ENCODE measurements around the gene PAK6. TPM values are rescaled to one million over a fixed set of nuclear protein-coding genes. Genes with fewer than 3 reads are reported as not detected.

The PAK6 gene
- 0.65 TPM for polyA plus RNA-seq (2013, experiment 1 of 4)
- 0.55 TPM for polyA plus RNA-seq (2013, experiment 2 of 4)
- polyA plus RNA-seq (2013, experiment 3 of 4), result 0.32 TPM
- polyA plus RNA-seq (2013, experiment 4 of 4), result 0.65 TPM

DNA sequence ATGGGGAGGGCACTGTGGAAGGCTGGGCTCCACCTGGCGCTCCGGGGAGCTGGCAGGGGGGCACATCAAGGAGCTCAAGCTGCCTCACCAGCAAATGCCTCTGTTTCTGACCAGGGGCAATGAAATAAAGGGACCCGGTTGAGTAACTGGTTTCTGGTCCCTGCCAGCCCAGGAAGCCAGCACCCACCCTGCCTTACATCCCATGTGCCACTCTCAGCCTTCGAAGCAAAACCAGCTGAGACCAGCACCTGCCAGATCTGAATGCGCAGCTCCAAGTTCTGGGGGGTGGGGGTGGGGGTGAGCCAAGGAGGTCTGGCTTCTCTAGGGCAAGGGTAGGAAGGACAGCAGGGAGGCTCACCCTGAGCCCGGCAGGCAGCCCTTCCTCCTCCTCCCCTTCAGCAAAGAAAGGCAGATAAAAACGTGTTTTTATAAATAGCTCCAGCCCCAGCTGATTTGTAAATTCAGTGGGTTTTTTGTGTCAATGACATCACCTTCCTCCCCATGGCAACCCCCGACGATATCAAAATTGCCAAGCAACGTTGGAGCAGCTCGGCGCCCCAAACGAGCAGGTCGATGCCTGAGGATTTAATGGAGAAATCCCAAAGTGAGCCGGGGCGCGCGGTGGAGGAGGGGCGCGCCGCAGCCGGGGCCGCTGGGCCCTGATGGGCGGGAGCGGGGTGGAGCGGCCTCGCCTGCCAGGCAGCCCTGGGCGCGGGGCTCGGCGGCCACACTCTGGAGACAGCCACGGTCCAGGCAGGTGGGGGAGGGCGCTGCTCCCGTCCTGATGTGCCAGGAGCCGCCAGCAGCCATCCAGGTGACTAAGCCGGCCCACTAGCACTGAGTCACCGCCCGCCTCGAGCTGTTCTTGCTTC is at the start of gene PAK6:
Gene PAK6, plus strand, starts transcription at position 532 of the 872 bp plus-strand sequence. CDS start 25,723 bp downstream, outside the sequence.
- peaks cover 20% of the 10 kb centered on the region for H3K27me3 ChIP-seq (ENCODE audit: control insufficient read depth, insufficient read depth, low read length, poor library complexity, severe bottlenecking)
- H3K9me3 ChIP-seq (ENCODE audit: control insufficient read depth, low read length), result no peaks in the 10 kb centered on the region
- H3K27ac ChIP-seq (ENCODE audit: insufficient read depth, low read depth, low read length, poor library complexity, severe bottlenecking), result no peak within 1 kb of the TSS
- no peak within 1 kb of the TSS for H3K4me3 ChIP-seq (ENCODE audit: insufficient read depth, low read depth, low read length)
- no peaks in the 10 kb centered on the region for H3K36me3 ChIP-seq (ENCODE audit: control insufficient read depth, insufficient read depth, low read length)
- H3K4me1 ChIP-seq (ENCODE audit: control insufficient read depth, insufficient read depth, low read length), result peaks cover 17% of the 10 kb centered on the region
- 5 to 6% methylated on average over 39 of the region's 39 CpGs for WGBS, 2 experiments

DNA sequence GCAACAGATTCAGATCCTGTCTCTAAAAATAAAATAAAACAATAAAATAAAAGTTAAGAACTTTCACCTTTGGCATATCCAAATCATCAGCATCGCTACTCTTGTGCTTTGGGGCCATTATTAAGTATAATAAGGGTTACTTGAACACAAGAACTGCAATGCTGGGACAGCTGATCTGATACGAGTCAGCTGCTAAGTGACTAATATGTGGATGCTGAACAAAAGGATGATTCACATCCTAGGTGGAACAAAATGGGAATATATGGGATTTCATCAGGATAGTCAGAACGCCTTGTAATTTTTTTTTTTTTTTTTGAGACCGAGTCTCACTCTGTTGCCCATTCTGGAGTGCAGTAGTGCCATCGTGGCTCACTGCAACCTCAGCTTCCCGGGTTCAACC is 48.3 kb upstream of the PAK6 start:
- WGBS, 2 experiments, result 92 to 93% methylated on average over 6 of the region's 6 CpGs

DNA sequence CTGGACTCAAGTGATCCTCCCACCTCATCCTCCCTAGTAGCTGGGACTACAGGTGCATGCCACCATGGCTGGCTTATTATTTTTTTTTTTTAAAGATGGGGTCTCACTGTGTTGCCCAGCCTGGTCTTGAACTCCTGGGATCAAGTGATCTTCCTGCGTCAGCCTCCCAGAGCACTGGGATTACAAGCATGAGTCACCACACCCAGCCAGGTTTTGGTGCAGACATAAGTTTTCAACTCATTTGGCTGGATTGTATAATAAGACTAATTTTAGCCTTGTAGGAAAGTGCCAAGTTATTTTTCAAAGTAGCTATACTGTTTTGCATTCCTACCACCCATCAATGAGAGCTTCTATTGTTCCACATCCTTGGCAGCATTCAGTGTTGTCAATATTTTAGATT is 45.9 kb upstream of the PAK6 start:
- no peaks in the 10 kb centered on the region for H3K4me1 ChIP-seq (ENCODE audit: control insufficient read depth, insufficient read depth, low read length)
- H3K9me3 ChIP-seq (ENCODE audit: control insufficient read depth, low read length), result no peaks in the 10 kb centered on the region
- no peak overlapping the region for H3K4me3 ChIP-seq (ENCODE audit: insufficient read depth, low read depth, low read length)
- H3K36me3 ChIP-seq (ENCODE audit: control insufficient read depth, insufficient read depth, low read length), result peaks cover 39% of the 10 kb centered on the region
- WGBS, 2 experiments, result 96 to 100% methylated on average over 1 of the region's 1 CpG
- no peak overlapping the region for H3K27ac ChIP-seq (ENCODE audit: insufficient read depth, low read depth, low read length, poor library complexity, severe bottlenecking)
- H3K27me3 ChIP-seq (ENCODE audit: control insufficient read depth, insufficient read depth, low read length, poor library complexity, severe bottlenecking), result no peaks in the 10 kb centered on the region

More for the DNA sequence above, 48.3 kb upstream of the PAK6 start:
- Histone ChIP-seq H3K36me3 (ENCODE audit: control insufficient read depth, insufficient read depth, low read length) (peaks cover 39% of the 10 kb centered on the region), H3K27me3 (ENCODE audit: control insufficient read depth, insufficient read depth, low read length, poor library complexity, severe bottlenecking) (no peaks in the 10 kb centered on the region), H3K27ac (ENCODE audit: insufficient read depth, low read depth, low read length, poor library complexity, severe bottlenecking) (no peak overlapping the region), H3K4me3 (ENCODE audit: insufficient read depth, low read depth, low read length) (no peak overlapping the region), H3K9me3 (ENCODE audit: control insufficient read depth, low read length) (no peaks in the 10 kb centered on the region), H3K4me1 (ENCODE audit: control insufficient read depth, insufficient read depth, low read length) (no peaks in the 10 kb centered on the region)

DNA sequence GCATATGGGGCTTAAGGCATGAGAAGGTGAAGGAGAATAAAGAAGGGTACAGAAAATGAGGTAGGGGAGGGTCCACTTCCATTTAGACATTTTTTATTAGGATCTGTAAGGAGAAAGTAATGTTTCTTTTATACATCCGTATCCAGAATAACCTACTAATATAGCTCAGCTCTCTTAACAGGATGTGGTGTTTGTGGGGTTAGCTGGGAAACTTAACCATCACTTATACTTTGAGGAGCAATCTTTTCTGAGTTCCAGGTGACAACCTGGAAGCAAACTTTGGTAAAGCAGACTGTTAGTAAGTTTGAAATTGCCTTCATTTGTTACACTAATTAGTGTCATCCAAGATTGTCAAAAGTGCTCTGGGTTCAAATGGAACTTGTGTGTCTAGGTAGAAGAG is 41.4 kb upstream of the PAK6 start:
- H3K27ac ChIP-seq (ENCODE audit: insufficient read depth, low read depth, low read length, poor library complexity, severe bottlenecking), result no peak overlapping the region
- no peaks in the 10 kb centered on the region for H3K9me3 ChIP-seq (ENCODE audit: control insufficient read depth, low read length)
- peaks cover 46% of the 10 kb centered on the region for H3K36me3 ChIP-seq (ENCODE audit: control insufficient read depth, insufficient read depth, low read length)
- WGBS, 2 experiments, result no CpG with 5 or more reads among the region's 1 CpG
- no peaks in the 10 kb centered on the region for H3K4me1 ChIP-seq (ENCODE audit: control insufficient read depth, insufficient read depth, low read length)
- no peak overlapping the region for H3K4me3 ChIP-seq (ENCODE audit: insufficient read depth, low read depth, low read length)
- H3K27me3 ChIP-seq (ENCODE audit: control insufficient read depth, insufficient read depth, low read length, poor library complexity, severe bottlenecking), result no peaks in the 10 kb centered on the region

DNA sequence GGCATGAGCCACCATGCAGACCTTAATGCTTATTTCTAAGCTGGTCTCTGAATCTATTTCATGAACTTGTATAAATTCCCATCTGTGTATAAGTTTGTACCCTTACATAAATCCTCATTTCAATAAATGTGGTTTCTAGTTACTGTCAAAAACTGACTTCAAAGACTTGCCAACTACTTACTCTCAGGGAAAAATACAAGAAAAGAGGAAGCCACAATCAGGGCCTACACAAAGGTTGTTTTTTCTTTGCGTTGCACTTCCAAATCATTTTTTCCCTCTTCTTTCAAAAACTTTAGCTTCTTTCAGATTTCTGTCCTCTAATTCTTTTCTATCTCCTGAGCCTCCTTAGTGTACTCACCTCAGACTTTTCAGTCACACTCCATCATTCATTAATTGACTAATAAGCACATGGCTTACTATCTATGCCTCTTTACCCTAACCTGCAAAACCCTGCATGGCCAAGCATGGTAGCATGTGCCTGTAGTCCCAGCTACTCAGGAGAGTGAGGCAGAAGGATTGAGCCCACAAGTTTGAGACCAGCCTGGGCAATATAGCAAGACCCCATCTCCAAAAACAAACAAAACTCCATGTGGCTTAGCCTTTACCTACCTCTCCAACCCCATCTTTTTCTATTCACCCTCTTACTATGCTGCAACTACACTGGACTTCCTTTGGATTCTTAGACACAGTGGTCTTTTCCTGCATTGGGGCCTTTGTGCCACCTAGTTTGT is 40.3 kb upstream of the PAK6 start:
- Histone ChIP-seq H3K27ac (ENCODE audit: insufficient read depth, low read depth, low read length, poor library complexity, severe bottlenecking) (no peak overlapping the region), H3K4me1 (ENCODE audit: control insufficient read depth, insufficient read depth, low read length) (no peaks in the 10 kb centered on the region), H3K4me3 (ENCODE audit: insufficient read depth, low read depth, low read length) (no peak overlapping the region), H3K9me3 (ENCODE audit: control insufficient read depth, low read length) (no peaks in the 10 kb centered on the region), H3K36me3 (ENCODE audit: control insufficient read depth, insufficient read depth, low read length) (peaks cover 45% of the 10 kb centered on the region), H3K27me3 (ENCODE audit: control insufficient read depth, insufficient read depth, low read length, poor library complexity, severe bottlenecking) (no peaks in the 10 kb centered on the region)
- WGBS, 2 experiments, result 95% methylated on average over 1 of the region's 1 CpG

DNA sequence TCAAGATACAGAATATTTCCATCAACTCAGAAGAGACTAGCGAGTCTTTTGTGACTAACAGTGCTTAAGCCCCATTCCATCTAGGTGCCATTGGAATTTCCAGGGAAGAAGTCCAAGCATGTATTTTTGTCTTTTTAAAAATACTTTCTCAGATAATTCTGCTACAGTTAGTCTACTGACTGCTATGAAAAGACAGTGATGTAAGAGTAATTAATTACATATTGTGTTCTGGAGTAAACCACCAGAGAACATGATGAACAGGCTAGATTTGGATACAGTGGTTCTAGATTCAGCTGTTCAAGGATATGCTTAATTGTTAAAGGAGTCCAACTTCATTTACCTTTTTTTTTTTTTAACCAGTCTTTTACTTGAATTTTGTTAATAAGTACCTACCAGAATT is 34.8 kb upstream of the PAK6 start:
- no peaks in the 10 kb centered on the region for H3K27me3 ChIP-seq (ENCODE audit: control insufficient read depth, insufficient read depth, low read length, poor library complexity, severe bottlenecking)
- WGBS, 2 experiments, result 97 to 100% methylated on average over 1 of the region's 1 CpG
- no peak overlapping the region for H3K4me3 ChIP-seq (ENCODE audit: insufficient read depth, low read depth, low read length)
- H3K36me3 ChIP-seq (ENCODE audit: control insufficient read depth, insufficient read depth, low read length), result peaks cover 51% of the 10 kb centered on the region
- no peak overlapping the region for H3K27ac ChIP-seq (ENCODE audit: insufficient read depth, low read depth, low read length, poor library complexity, severe bottlenecking)
- no peaks in the 10 kb centered on the region for H3K4me1 ChIP-seq (ENCODE audit: control insufficient read depth, insufficient read depth, low read length)
- no peaks in the 10 kb centered on the region for H3K9me3 ChIP-seq (ENCODE audit: control insufficient read depth, low read length)

DNA sequence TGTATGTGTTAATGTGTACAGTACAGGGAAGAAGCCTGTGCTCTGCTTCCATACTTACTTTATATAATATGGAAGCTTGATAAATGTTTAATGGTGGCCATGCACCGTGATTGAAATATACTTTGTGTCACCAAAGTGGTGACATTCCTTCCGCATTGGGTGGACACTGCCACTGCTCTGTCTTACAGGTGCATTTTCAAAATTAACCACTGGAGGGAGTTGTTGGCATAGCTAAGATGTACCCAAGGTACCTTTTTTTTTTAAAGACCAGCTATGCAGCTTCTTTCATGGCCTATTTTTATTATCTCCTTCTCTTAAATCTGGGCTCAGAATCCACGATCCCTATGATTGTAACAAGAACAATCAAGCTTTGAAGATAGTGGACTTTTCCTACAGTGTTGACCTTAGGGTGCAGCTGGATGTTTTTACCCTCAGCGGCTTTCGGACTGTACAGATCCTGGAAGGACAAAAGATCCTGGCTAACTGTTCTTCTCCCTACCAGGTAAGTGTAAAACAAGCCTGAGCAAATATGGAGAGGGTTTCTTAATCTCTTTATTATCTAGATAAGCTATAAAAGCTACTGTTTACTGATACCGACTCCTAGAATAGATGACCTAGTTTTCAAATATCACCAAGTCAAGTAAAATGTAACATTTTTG is 21.6 kb upstream of the PAK6 start:
- peaks cover 55% of the 10 kb centered on the region for H3K36me3 ChIP-seq (ENCODE audit: control insufficient read depth, insufficient read depth, low read length)
- H3K4me1 ChIP-seq (ENCODE audit: control insufficient read depth, insufficient read depth, low read length), result no peaks in the 10 kb centered on the region
- no peak overlapping the region for H3K4me3 ChIP-seq (ENCODE audit: insufficient read depth, low read depth, low read length)
- no peak overlapping the region for H3K27ac ChIP-seq (ENCODE audit: insufficient read depth, low read depth, low read length, poor library complexity, severe bottlenecking)
- 81 to 90% methylated on average over 5 to 6 of the region's 6 CpGs for WGBS, 2 experiments
- H3K27me3 ChIP-seq (ENCODE audit: control insufficient read depth, insufficient read depth, low read length, poor library complexity, severe bottlenecking), result no peaks in the 10 kb centered on the region
- no peaks in the 10 kb centered on the region for H3K9me3 ChIP-seq (ENCODE audit: control insufficient read depth, low read length)

DNA sequence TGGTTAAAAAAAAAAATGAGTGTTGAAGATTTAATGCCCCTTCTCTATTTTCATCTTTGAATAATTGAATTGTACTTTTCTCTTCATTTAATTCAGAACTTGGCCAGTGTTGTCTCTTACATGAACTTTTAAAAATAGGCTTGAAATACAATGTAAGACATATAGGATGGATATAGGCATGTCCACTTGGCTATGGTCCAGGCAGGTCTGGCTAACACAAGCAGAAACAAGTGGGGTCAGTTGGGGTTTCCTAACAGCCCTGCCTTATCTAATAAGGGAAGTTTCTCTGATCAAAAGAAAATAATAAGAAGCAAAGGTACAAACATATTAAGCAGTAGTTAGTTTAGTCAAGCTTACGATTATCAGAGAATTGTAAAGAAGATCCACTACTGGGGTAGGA is 19.1 kb upstream of the PAK6 start:
- Histone ChIP-seq H3K9me3 (ENCODE audit: control insufficient read depth, low read length) (no peaks in the 10 kb centered on the region), H3K4me3 (ENCODE audit: insufficient read depth, low read depth, low read length) (no peak overlapping the region), H3K36me3 (ENCODE audit: control insufficient read depth, insufficient read depth, low read length) (peaks cover 43% of the 10 kb centered on the region), H3K27ac (ENCODE audit: insufficient read depth, low read depth, low read length, poor library complexity, severe bottlenecking) (no peak overlapping the region), H3K27me3 (ENCODE audit: control insufficient read depth, insufficient read depth, low read length, poor library complexity, severe bottlenecking) (no peaks in the 10 kb centered on the region), H3K4me1 (ENCODE audit: control insufficient read depth, insufficient read depth, low read length) (no peaks in the 10 kb centered on the region)
- 98 to 100% methylated on average over 1 of the region's 1 CpG for WGBS, 2 experiments

DNA sequence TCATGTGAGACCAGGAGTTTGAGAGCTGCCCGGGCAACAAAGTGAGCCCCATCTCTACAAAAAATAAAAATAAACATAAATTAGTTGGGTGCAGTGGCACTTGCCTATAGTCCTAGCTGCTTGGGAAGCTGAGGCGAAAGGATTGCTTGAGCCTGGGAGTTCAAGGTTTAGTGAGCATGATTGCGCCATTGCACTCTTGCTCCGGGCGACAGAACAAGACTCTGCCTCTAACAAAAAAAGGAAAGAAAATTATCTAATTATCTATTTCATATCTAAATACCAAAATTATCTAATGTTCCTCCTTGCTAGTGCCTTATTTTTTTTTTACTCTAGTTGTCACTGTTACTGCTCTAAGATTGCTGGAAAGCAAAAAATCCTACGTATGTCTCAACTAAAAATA is 16.7 kb upstream of the PAK6 start:
- Histone ChIP-seq H3K9me3 (ENCODE audit: control insufficient read depth, low read length) (no peaks in the 10 kb centered on the region), H3K36me3 (ENCODE audit: control insufficient read depth, insufficient read depth, low read length) (peaks cover 36% of the 10 kb centered on the region)
- WGBS, 2 experiments, result 89 to 93% methylated on average over 5 to 6 of the region's 6 CpGs

DNA sequence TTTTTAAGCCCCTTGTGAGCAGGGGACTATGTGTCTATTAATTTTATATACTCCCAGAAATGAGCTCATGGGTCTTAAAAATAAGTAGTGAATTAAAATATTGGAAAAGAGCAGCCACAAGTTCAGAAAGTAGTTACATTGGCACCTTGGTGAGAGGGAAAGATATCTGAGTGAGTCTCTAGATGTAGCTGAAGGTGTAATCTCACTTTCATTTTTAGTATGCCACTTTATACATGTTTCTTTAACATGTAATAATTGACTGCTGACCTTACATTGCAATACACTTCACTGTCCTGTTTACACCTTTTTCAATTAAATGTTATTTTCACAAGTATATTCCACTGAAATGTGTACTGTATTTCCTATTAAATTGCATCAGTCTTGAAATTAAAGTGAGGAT is 12.1 kb upstream of the PAK6 start:
- Histone ChIP-seq H3K36me3 (ENCODE audit: control insufficient read depth, insufficient read depth, low read length) (peaks cover 23% of the 10 kb centered on the region), H3K4me3 (ENCODE audit: insufficient read depth, low read depth, low read length) (no peak overlapping the region), H3K9me3 (ENCODE audit: control insufficient read depth, low read length) (no peaks in the 10 kb centered on the region), H3K27me3 (ENCODE audit: control insufficient read depth, insufficient read depth, low read length, poor library complexity, severe bottlenecking) (no peaks in the 10 kb centered on the region), H3K4me1 (ENCODE audit: control insufficient read depth, insufficient read depth, low read length) (no peaks in the 10 kb centered on the region), H3K27ac (ENCODE audit: insufficient read depth, low read depth, low read length, poor library complexity, severe bottlenecking) (no peak overlapping the region)

More for the DNA sequence above, 16.7 kb upstream of the PAK6 start:
- Histone ChIP-seq H3K27ac (ENCODE audit: insufficient read depth, low read depth, low read length, poor library complexity, severe bottlenecking) (no peak overlapping the region), H3K4me1 (ENCODE audit: control insufficient read depth, insufficient read depth, low read length) (no peaks in the 10 kb centered on the region), H3K4me3 (ENCODE audit: insufficient read depth, low read depth, low read length) (no peak overlapping the region), H3K27me3 (ENCODE audit: control insufficient read depth, insufficient read depth, low read length, poor library complexity, severe bottlenecking) (no peaks in the 10 kb centered on the region)
